AG09309 (cell line): ENCODE results near the gene MCC.

Experiments used
- DNase-seq: peaks from one replicate; pipeline ENCODE4 v3.0.0-alpha.2; 2010; ENCODE audit warnings: low read depth
- H3K4me3 ChIP-seq: 2 replicates; pipeline ENCODE4 v1.5.1; 2011; ENCODE audit warnings: mild to moderate bottlenecking, low read depth, low read length, moderate library complexity; ENCODE audit not compliant: control insufficient read depth
- TF ChIP-seq, protein P1 (sequence below): IDR thresholded peaks from 2 replicates; pipeline ENCODE4 v1.5.1; 2011; ENCODE audit warnings: mild to moderate bottlenecking, low read depth, low read length, inconsistent platforms; ENCODE audit not compliant: insufficient read depth, control insufficient read depth; ENCODE audit errors: missing control alignments

Gene MCC

DNA sequence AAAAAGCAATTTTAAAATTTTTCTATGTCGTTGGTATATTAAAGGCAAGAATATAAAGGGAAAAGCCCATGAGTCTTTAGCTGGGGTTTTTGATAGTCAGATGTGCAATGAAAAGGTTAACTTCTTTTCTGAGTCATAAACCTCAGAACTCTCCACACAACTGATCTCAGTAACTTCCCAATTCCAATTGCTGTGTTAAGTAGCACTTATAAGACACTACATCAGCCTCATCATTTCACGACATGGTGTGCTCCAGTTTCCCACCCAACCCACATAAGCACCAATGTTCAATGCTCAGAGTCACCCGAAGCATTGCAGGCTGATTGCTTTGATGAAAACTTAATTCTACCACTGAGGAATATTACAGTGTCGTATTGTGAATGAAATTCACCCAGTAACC, 209.3 kb downstream of the MCC start:
- no peak for DNase-seq
- H3K4me3 ChIP-seq, result no peak overlapping the region
- TF ChIP-seq, protein P1, sequence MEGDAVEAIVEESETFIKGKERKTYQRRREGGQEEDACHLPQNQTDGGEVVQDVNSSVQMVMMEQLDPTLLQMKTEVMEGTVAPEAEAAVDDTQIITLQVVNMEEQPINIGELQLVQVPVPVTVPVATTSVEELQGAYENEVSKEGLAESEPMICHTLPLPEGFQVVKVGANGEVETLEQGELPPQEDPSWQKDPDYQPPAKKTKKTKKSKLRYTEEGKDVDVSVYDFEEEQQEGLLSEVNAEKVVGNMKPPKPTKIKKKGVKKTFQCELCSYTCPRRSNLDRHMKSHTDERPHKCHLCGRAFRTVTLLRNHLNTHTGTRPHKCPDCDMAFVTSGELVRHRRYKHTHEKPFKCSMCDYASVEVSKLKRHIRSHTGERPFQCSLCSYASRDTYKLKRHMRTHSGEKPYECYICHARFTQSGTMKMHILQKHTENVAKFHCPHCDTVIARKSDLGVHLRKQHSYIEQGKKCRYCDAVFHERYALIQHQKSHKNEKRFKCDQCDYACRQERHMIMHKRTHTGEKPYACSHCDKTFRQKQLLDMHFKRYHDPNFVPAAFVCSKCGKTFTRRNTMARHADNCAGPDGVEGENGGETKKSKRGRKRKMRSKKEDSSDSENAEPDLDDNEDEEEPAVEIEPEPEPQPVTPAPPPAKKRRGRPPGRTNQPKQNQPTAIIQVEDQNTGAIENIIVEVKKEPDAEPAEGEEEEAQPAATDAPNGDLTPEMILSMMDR, result no peak

DNA sequence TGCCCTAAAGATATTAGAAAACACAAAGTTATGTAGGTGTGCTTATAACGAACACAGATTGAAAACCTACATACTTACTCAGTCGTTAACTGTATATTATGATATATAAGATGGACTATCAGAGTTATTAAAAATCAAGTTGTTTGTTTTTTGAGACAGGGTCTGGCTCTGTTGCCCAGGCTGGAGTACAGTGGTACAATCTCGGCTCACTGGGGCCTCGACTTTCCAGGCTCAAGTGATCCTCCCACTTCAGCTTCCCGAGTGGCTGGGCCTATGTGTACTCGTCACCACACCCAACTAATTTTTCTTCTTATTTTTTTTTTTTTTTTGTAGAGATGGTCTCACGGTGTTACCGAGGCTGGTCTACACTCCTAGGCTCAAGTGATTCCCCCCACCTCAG, 211.8 kb downstream of the MCC start:
- no peak for DNase-seq
- TF ChIP-seq, protein P1, result no peak
- H3K4me3 ChIP-seq, result no peak overlapping the region

DNA sequence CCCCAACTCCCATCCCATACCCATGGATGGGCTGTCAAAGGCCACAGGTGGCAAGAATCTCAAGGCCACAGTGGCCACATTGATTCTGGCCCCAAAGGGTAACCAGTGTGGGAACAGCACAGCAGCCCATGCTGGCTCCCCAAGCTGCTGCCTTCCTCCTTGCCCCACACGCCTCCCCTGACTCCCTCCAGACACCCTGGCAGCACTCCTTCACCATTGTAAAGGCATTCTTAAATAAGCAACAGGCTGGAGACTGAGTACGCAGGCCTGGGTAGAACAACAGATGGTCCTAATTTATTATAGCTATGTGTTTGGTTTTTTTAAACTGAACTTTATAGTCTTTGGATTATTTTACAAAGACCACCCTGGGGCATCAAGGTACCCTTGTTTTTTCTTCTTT, 212.3 kb downstream of the MCC start:
- DNase-seq, result no peak
- H3K4me3 ChIP-seq, result no peak overlapping the region

DNA sequence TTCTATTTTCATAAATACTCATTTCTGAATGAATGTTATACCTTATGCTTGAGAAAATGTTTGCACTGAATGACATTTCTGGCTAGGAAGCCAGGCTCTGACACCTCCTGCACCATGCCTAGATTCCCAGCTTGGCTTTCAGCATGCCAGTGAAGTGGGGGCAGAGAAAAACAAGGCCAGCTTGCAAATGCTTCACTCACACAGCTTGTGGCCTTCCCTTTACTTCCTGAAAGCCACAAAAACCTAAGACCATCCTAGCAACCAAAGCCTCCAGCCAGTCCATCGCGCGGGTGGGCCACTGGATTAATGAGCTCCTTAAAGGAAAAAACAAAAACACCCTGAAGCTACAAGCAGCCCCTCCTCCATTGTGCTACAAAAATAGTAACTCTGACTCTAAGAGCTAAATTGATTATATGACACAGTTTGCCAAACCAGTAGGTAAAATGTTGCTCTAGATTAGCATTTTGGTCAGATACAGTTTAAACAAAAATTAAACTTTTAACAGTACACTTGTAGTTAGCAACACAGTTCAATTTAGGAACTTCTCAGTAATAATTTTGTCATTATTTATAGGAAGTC, 213.3 kb downstream of the MCC start:
- TF ChIP-seq, protein P1, result no peak
- H3K4me3 ChIP-seq, result no peak overlapping the region
- no peak for DNase-seq

More for the DNA sequence above, 212.3 kb downstream of the MCC start:
- TF ChIP-seq, protein P1, result no peak

DNA sequence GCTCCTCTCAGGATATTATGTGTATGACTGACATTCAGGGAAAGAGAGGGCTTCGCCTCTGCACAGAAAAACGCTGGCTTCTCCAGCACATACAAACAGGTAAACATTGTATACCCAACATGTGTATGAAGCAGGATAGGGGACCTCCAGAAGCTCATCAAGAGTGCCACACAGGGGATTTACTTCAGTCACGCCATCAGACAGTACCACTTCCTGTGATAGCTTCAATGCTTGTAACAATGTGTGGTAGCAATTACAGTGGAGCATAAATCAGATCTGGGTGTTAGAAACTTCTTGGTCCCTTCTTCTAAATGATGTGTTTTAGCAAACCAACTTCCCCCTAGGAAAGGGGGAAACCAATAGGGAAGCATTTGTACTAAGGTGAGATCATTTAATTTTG, 214.3 kb downstream of the MCC start:
- TF ChIP-seq, protein P1, result no peak
- DNase-seq, result no peak
- H3K4me3 ChIP-seq, result no peak overlapping the region

DNA sequence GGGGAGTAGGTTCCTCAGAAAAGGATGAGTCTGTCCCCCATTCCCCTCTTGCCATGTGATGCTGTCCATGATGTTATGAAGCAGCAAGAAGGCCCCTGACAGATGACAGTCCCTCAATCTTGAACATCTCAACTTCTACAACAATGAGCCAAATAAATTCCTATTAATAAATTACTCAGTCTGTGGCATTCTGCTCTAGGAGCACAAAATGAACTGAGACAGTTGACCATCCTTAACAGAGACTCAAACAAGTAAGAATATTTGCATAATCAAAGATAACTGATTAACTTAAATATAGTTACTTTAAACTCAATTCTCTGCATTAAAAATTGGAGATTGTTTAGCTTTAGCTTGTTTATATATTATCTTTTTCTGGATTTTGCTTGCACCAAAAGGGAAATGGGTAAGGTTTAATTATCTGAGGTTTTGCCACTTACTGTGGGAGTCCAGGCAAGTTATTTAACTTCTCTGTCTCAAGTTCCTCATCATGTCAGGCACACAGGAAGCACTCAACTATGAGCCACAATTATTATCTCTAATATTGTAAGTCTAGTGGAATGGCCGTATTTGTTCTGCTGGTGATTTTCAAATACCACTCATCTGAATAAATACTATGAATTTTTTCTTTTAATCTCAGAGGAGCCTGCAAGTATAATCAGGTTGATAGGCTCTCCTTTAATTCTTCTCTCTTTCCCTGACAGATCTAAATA, 216.4 kb downstream of the MCC start:
- H3K4me3 ChIP-seq, result no peak overlapping the region
- TF ChIP-seq, protein P1, result no peak
- DNase-seq, result no peak
